GM20000 (cell line): ENCODE data around the gene VPS37D.
"Not testable (repeated sequence)": the region's sequence is repeated elsewhere in the genome, so short reads cannot be mapped to it uniquely, and the experiment has no call there.

Experiments
- DNase-seq: peaks from one replicate; pipeline ENCODE4 v3.0.0; 2012; ENCODE audit warnings: low spot score
- CTCF ChIP-seq: IDR thresholded peaks from 2 replicates; pipeline ENCODE4 v1.5.1; 2012; ENCODE audit warnings: mild to moderate bottlenecking, control low read depth; ENCODE audit errors: extremely low read depth, missing control alignments

Gene VPS37D

GRCh38 chr7:73712773-73713172 is 45.1 kb downstream of the VPS37D start:
- TF ChIP-seq CTCF = no peak
- DNase-seq = no peak

DNA sequence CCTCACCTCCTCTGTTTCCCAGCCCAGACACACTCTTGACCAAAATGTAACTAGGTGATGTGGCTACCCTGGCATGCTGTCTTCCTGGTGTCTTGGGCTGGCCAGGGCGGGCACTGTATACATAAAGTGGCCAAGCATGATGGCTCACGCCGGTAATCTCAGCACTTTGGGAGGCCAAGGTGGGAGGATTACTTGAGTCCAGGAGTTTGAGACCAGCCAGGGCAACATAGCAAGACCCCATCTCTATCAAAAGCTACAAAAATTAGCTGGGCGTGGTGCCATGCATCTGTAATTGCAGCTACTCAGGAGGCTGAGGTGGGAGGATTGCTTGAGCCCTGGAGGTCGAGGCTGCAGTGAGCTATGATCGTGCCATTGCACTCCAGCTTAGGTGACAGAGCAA is 45.7 kb downstream of the VPS37D start:
- DNase-seq = not testable (repeated sequence)

DNA sequence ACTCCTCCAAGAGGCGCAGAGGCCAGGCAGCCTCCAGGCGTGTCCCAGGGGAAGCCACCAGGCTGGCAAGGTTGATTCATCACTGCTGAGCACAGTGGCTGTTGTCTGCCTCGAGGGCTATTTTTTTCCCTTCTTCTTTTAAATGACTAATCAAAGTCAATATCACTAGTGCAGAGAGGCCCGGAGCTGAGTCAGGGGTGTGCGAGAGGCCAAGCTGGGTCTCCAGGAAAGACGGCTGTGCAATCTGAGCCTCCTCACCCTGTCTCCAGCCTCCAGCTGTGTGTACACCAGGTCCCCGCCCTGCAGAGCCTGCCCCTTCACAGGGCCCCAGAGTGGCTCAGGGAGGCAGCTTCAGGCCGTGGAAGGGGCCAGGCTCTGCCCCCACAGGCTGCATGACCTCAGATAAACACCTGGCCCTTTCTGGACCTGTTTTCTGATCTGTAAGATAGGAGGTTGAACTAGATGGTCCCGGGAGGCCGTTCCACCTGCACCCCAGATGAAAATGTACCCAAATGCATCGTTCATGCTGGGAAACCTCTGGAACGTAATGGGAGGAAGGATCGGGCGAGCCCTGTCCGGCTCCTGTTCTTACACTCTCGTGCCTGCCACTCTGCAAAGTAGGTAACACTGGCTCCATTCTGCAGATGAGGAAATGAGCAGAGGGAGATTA is 48.2 kb downstream of the VPS37D start:
- DNase-seq = no peak
- no peak for TF ChIP-seq CTCF

GRCh38 chr7:73716318-73716890 is 48.8 kb downstream of the VPS37D start:
- DNase-seq = no peak
- TF ChIP-seq CTCF = no peak

GRCh38 chr7:73717025-73717807 is 49.6 kb downstream of the VPS37D start:
- no peak for DNase-seq
- no peak for TF ChIP-seq CTCF

- no peak for TF ChIP-seq CTCF
- no peak for DNase-seq
Measured at GRCh38 chr7:73717991-73718405, 50.4 kb downstream of the VPS37D start.

GRCh38 chr7:73718438-73718881 is 50.8 kb downstream of the VPS37D start:
- no peak for TF ChIP-seq CTCF
- no peak for DNase-seq
